PC-9 (cell line): ENCODE results near the gene LAMB1. TPM values are rescaled to one million over a fixed set of nuclear protein-coding genes. Genes with fewer than 3 reads are reported as not detected.

Experiments
- BruUV-seq: library from RNA; stranded (reverse); fragments of 400-500 nt; replicated peaks from 2 replicates; lab custom pipeline; 2021; lab: Mats Ljungman, UMichigan
- CTCF ChIA-PET: fragments of 300-600 bp; sonication (Branson Sonifier 250); formaldehyde crosslinking; loops from one replicate; lab custom pipeline; 2022; ENCODE audit warnings: antibody characterized with exemption; lab: Charles Lee
- POLR2A ChIA-PET: fragments of 300-600 bp; sonication (Branson Sonifier 250); formaldehyde crosslinking; loops from one replicate; lab custom pipeline; 2022; ENCODE audit warnings: antibody characterized with exemption; ENCODE audit not compliant: unreplicated experiment; lab: Charles Lee
- DNase-seq, 2 experiments: peaks; one replicate each; pipeline versions ENCODE4 v3.0.0 to v3.0.0-alpha.2; 2015 to 2022; ENCODE audit warnings: mixed read lengths in 1 of 2
- H2AFZ ChIP-seq: fragments of 200-600 bp; sonication (generic); 2 replicates; pipeline ENCODE4 v1.8.1; 2017; ENCODE audit warnings: antibody characterized with exemption
- H3F3A ChIP-seq: fragments of 200-600 bp; sonication (generic); 2 replicates; pipeline ENCODE4 v1.8.1; 2017; ENCODE audit warnings: antibody characterized with exemption, mild to moderate bottlenecking, low read depth; ENCODE audit not compliant: insufficient read depth
- H3K27ac ChIP-seq: fragments of 200-600 bp; sonication (generic); 2 replicates; pipeline ENCODE4 v1.6.1; 2016; ENCODE audit warnings: mixed run types
- H3K27me3 ChIP-seq: fragments of 200-600 bp; sonication (generic); 2 replicates; pipeline ENCODE4 v1.6.1; 2016; ENCODE audit warnings: low read depth, mixed run types; ENCODE audit not compliant: insufficient read depth
- H3K36me3 ChIP-seq: fragments of 200-600 bp; sonication (generic); 2 replicates; pipeline ENCODE4 v1.6.1; 2016; ENCODE audit warnings: low read depth, mixed run types
- H3K4me1 ChIP-seq: fragments of 200-600 bp; sonication (generic); replicated peaks from 2 replicates; pipeline ENCODE4 v1.6.1; 2016; ENCODE audit warnings: mixed run types; ENCODE audit not compliant: insufficient read depth
- H3K4me2 ChIP-seq: fragments of 200-600 bp; sonication (generic); 2 replicates; pipeline ENCODE4 v1.6.1; 2017; ENCODE audit warnings: mixed run types
- H3K4me3 ChIP-seq: fragments of 200-600 bp; sonication (generic); 2 replicates; pipeline ENCODE4 v1.6.1; 2016; ENCODE audit warnings: mixed run types
- H3K79me2 ChIP-seq: fragments of 200-600 bp; sonication (generic); 2 replicates; pipeline ENCODE4 v1.6.1; 2017; ENCODE audit warnings: low read depth, mixed run types
- H3K9me2 ChIP-seq: fragments of 200-600 bp; sonication (generic); 2 replicates; pipeline ENCODE4 v1.8.1; 2017; ENCODE audit warnings: mild to moderate bottlenecking; ENCODE audit not compliant: insufficient read depth
- H3K9me3 ChIP-seq: fragments of 200-600 bp; sonication (generic); 2 replicates; pipeline ENCODE4 v1.8.1; 2016; ENCODE audit warnings: low read depth; ENCODE audit not compliant: insufficient read depth
- H4K20me1 ChIP-seq: fragments of 200-600 bp; sonication (generic); 2 replicates; pipeline ENCODE4 v1.8.1; 2017; ENCODE audit not compliant: insufficient read depth
- EZH2 ChIP-seq: fragments of 200-600 bp; sonication (generic); IDR thresholded peaks from 2 replicates; pipeline ENCODE4 v1.8.0; 2017; ENCODE audit warnings: antibody characterized with exemption, low read depth
- intact Hi-C: fragments of 100-400 bp; cut with micrococcal nuclease; formaldehyde crosslinking; loops from one replicate; pipeline ENCODE4 v1.10.0; 2022; ENCODE audit not compliant: unreplicated experiment
- total RNA-seq: library from RNA; stranded (reverse); gene quantifications from 2 replicates; pipeline ENCODE4 v1.2.3, GENCODE V29; 2021
- TF ChIP-seq, protein P1 (sequence below): fragments of 200-600 bp; sonication (generic); conservative IDR thresholded peaks from 2 replicates; pipeline ENCODE4 v1.6.1; 2017; ENCODE audit warnings: mixed run types, antibody characterized with exemption, mild to moderate bottlenecking, moderate library complexity

LAMB1 gene
- total RNA-seq, 1 experiment from 2014 or later: 236 TPM

DNA sequence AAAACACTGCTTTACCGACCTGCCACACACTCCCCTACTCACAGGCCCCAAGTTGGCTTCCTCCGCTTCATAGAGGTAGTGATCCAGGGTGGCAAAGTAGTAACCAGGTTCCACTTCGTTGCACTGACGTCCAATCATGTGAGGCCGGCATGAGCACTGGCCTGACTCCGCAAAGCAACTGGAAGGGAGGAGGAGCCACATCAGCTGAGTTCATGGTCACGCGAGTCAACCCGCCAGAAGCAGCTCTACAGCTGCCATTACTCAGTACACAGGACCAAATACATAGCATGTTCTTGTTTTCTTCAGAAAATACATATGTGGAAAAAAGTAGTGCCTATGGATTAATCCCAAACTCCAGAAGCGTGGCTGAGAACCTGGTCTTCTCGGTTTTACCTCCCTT, 38.5 kb downstream of the LAMB1 start:
- DNase-seq: no peak
- no TSS peak for BruUV-seq
- peaks cover 32% of the 10 kb centered on the region for H3K36me3 ChIP-seq
- POLR2A ChIA-PET: no interaction called here
- intact Hi-C loops: no loop called here
- no peak overlapping the region for H2AFZ ChIP-seq
- no peaks in the 10 kb centered on the region for H4K20me1 ChIP-seq
- no peak overlapping the region for H3K4me3 ChIP-seq
- TF ChIP-seq, protein P1, sequence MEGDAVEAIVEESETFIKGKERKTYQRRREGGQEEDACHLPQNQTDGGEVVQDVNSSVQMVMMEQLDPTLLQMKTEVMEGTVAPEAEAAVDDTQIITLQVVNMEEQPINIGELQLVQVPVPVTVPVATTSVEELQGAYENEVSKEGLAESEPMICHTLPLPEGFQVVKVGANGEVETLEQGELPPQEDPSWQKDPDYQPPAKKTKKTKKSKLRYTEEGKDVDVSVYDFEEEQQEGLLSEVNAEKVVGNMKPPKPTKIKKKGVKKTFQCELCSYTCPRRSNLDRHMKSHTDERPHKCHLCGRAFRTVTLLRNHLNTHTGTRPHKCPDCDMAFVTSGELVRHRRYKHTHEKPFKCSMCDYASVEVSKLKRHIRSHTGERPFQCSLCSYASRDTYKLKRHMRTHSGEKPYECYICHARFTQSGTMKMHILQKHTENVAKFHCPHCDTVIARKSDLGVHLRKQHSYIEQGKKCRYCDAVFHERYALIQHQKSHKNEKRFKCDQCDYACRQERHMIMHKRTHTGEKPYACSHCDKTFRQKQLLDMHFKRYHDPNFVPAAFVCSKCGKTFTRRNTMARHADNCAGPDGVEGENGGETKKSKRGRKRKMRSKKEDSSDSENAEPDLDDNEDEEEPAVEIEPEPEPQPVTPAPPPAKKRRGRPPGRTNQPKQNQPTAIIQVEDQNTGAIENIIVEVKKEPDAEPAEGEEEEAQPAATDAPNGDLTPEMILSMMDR: no peak
- TF ChIP-seq EZH2: no peak
- H3K4me1 ChIP-seq: no peaks in the 10 kb centered on the region
- no peaks in the 10 kb centered on the region for H3K79me2 ChIP-seq
- H3K27me3 ChIP-seq: no peaks in the 10 kb centered on the region
- H3K27ac ChIP-seq: no peak overlapping the region
- CTCF ChIA-PET: no interaction called here
- H3K9me3 ChIP-seq: no peaks in the 10 kb centered on the region; the same call in 1 of the 2 replicates
- H3K9me2 ChIP-seq: no peaks in the 10 kb centered on the region
- H3K4me2 ChIP-seq: no peak overlapping the region
- 0 out of 2 replicates have a peak, but pooled peaks cover 9% of the 10 kb centered on the region for H3F3A ChIP-seq

DNA sequence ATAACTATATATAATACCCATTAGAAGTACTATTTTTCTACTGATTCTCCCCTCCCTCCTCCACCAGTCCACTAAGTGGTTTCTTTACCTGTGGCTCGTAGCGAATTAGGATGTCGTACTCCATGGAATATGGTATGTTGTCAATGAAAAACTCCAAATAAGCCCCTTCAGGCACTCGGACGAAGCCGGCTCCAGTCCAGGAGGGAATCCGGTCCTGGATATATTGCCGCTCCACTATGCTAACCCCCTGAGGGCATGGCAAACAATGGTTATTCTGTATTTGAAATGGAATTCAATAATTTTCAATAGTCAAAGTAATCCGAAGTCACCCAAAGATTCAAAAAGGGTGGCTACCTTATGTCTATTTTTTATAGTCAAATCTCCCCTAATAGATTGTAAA, 40.1 kb downstream of the LAMB1 start:
- Histone ChIP-seq H3K4me3 (no peak overlapping the region), H3K27ac (no peak overlapping the region), H3K4me1 (peaks cover 15% of the 10 kb centered on the region), H3F3A (peaks cover 22% of the 10 kb centered on the region; the same call in 1 of the 2 replicates), H3K36me3 (peaks cover 38% of the 10 kb centered on the region), H3K27me3 (no peaks in the 10 kb centered on the region), H3K4me2 (no peak overlapping the region), H3K79me2 (no peaks in the 10 kb centered on the region), H3K9me2 (no peaks in the 10 kb centered on the region), H3K9me3 (no peaks in the 10 kb centered on the region), H2AFZ (no peak overlapping the region), H4K20me1 (no peaks in the 10 kb centered on the region)
- POLR2A ChIA-PET: no interaction called here
- BruUV-seq: no TSS peak
- no peak for DNase-seq
- TF ChIP-seq, protein P1: no peak
- TF ChIP-seq EZH2: no peak
- CTCF ChIA-PET: no interaction called here
- intact Hi-C loops: no loop called here

DNA sequence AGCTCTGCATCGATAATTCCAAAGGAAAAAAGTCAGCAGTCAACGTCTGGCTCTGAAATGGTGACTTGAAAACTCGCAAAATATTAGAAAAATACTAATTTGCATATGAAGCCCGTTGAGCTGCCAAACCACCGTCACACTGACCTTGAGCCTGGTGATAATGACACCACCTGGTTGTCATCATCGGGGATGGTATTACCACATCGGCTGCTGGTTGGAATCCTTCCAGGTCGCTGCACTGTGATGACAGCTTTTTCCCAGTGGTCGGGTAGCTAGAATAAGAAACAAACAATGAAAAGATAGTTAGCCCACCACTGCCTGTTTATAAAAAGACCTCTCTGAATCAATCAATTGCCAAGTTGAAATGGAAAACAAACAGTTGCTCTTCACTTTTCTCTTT, 41.6 kb downstream of the LAMB1 start:
- no peak overlapping the region for H3K4me3 ChIP-seq
- no peaks in the 10 kb centered on the region for H3K9me2 ChIP-seq
- H3K4me2 ChIP-seq: no peak overlapping the region
- intact Hi-C loops: no loop called here
- peaks cover 43% of the 10 kb centered on the region for H3K36me3 ChIP-seq
- no peak for TF ChIP-seq EZH2
- TF ChIP-seq, protein P1: no peak
- H3F3A ChIP-seq: peaks cover 24% of the 10 kb centered on the region; the same call in 1 of the 2 replicates
- no TSS peak for BruUV-seq
- H3K79me2 ChIP-seq: no peaks in the 10 kb centered on the region
- no peak for DNase-seq
- CTCF ChIA-PET: no interaction called here
- H4K20me1 ChIP-seq: no peaks in the 10 kb centered on the region
- no peak overlapping the region for H3K27ac ChIP-seq
- no peaks in the 10 kb centered on the region for H3K27me3 ChIP-seq
- no peaks in the 10 kb centered on the region for H3K9me3 ChIP-seq
- peaks cover 16% of the 10 kb centered on the region for H3K4me1 ChIP-seq
- no peak overlapping the region for H2AFZ ChIP-seq
- POLR2A ChIA-PET: interaction anchor here (0.6 kb wide), 1 partner anchor 42 kb away, joined by 3 read pairs; no protein-coding TSS in a partner anchor
